GM19043 (cell line): Measurements from ENCODE around the gene VEGFB.

Experiments used
- ATAC-seq: cut with Tn5 transposase; IDR thresholded peaks from one replicate; pipeline ENCODE4 v1.9.1; 2021; ENCODE audit warnings: low read depth; ENCODE audit not compliant: unreplicated experiment

VEGFB gene

DNA sequence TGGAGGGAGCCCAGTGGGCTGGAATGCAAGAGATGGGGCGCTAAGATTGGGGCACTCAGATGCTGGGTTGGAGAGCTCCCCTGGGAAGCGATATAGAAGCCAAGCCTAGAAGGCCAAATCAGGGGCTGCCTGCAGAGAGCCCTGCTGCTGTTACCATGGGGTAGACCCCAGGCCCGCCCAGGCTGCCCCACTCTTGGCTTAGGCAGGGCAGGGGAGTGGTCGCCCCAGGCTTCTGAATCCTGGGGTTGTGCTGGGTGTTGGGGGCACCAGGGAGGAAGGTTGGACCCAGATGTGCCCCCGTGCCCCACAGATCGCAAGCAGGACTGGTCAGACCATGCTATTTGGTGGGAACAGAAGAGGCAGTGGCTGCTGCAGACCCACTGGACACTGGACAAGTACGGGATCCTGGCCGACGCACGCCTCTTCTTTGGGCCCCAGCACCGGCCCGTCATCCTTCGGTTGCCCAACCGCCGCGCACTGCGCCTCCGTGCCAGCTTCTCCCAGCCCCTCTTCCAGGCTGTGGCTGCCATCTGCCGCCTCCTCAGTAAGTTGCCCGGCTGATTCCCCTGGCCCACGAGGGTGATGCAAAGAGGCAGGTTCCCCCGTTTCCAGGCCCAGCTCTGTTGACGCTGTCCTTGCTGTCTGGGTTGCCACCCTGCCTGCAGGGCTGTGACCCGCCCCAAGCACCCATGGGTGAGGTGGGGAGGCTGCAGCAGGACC, 23.9 kb upstream of the VEGFB start:
- no peak for ATAC-seq

DNA sequence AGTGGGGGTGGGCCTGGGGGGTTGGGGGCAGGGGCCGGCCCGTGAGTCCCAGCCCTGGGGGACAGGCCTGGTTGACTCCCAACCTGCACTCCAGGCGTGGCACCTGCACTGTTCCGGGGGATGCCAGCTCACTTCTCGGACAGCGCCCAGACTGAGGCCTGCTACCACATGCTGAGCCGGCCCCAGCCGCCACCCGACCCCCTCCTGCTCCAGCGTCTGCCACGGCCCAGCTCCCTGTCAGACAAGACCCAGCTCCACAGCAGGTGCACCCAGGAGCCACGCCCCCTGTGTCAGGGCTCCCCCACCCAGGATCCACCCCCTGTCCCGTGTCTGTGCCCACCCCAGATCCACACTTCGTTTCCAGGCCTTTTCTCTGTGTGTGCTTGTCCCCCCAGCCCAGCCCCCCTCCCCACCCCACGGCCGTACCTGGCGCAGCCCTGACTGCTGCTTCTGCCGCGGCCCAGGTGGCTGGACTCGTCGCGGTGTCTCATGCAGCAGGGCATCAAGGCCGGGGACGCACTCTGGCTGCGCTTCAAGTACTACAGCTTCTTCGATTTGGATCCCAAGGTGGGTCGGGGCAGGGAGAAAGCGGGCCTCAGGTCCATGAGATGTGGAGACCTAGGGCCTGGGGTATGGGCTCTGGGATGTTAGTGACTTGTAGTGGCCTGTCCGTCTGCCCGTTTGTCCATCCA, 23.1 kb upstream of the VEGFB start:
- no peak for ATAC-seq

DNA sequence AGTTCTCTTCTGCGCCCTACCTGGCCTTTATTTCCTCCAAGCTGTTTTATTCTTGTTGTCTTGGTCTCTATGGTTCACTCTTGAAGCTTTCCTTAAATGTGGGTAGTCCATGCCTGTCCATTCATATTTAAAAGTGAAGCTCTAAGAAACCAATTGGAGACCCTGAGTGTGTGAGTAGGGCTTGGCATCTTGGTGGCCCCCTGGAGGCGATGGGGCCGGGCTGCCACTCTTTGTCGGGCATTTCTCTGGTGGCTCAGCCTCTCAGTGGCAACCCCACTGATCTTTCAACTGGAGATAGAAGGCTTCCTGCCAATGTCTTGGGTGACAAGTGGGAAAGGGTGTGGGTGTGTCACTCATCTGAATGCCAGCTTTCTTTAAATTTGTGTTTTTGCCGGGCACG, 17.5 kb upstream of the VEGFB start:
- ATAC-seq: no peak

DNA sequence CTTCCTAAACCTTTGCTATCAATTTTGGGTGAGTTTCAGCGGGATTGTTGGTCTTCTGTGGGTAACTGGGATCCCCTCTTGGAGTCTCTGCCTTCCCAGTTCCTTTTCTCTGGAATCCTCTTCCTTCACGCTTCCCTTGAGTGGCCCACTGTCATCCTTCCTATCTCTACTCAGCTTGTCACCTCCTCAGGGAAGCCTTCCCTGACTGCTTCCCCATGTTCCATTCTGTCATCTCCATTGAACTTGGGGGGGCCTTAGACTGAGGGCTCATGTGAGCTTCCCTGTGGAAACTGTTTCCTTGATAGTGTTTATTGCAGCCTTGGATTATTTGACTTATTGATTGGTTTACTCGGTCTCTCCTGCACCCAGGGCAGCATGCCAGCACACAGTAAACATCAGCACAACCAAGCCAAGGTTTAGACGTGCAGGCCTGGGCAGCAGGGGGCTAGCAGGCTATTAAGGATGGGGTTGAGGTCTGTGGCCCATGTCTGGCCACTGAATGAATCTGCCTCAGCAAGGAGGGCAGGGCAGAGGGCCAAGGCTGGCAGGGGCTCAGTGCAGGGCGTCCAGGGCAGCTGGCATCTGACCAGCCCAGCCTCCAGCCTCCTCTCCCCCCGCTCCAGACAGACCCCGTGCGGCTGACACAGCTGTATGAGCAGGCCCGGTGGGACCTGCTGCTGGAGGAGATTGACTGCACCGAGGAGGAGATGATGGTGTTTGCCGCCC, 15.6 kb upstream of the VEGFB start:
- ATAC-seq: no peak

DNA sequence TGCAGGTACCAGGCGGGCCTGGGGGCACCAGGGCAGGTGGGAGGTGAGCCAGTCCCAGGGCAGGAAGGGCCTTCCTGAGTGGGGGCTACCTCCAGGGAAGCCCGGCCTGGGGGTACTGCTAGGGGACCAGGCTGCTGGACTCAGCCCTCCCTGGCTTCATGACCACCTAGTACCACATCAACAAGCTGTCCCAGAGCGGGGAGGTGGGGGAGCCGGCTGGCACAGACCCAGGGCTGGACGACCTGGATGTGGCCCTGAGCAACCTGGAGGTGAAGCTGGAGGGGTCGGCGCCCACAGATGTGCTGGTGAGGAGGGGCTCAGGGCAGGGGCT, 15.1 kb upstream of the VEGFB start:
- no peak for ATAC-seq

DNA sequence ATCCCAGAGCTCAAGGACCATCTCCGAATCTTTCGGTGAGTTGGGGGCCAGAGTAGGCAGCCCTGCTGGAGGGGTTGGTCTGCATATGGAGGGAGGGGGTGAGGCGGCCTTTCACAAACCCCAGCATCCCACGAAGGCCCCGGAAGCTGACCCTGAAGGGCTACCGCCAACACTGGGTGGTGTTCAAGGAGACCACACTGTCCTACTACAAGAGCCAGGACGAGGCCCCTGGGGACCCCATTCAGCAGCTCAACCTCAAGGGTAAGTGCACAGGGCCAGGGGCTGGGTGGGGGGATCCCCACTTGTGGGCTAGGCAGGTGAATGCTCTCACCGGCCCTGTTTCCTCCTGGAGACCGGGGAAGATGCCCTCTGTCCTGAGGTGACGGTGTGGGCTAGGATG, 14.6 kb upstream of the VEGFB start:
- ATAC-seq: no peak

DNA sequence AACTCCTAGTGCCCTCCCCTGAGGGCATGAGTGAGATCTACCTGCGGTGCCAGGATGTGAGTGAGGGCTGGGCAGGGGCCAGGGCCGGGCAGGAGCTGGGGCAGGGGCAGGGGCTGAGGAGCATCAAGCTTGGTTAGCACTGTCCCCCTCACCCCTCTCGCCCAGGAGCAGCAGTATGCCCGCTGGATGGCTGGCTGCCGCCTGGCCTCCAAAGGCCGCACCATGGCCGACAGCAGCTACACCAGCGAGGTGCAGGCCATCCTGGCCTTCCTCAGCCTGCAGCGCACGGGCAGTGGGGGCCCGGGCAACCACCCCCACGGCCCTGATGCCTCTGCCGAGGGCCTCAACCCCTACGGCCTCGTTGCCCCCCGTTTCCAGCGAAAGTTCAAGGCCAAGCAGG, 14.1 kb upstream of the VEGFB start:
- no peak for ATAC-seq

DNA sequence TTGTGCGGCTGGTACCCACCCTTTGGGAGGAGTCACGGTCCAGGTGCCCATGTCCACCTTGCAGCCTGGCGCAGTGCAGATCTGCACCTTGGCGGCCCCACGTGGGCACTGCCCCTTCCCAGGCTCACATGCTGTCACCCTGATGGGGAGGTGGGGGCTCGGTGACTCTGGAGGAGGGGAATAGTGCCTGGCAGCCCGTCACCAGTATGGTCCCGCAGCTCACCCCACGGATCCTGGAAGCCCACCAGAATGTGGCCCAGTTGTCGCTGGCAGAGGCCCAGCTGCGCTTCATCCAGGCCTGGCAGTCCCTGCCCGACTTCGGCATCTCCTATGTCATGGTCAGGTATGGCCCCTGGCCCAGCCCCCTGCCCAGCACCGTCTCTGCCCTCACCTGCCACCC, 13.6 kb upstream of the VEGFB start:
- ATAC-seq: no peak

DNA sequence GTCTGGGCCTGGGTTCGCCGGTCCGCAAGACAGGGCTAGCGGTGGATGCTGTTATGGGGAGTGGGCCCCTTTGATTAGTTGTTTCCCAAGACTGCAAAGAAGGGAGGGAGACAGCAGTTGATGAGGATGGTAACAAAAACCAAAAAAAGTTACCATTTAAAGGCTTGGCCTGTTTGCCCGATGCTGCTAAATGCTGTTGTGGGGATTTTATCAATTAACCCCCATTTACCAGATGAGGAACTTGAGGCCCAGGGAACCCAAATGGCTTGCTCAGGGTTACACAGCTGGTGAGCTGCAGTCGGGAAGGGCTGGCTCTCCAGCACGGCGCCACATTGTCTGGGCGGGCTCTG, 11.8 kb upstream of the VEGFB start:
- ATAC-seq: no peak

DNA sequence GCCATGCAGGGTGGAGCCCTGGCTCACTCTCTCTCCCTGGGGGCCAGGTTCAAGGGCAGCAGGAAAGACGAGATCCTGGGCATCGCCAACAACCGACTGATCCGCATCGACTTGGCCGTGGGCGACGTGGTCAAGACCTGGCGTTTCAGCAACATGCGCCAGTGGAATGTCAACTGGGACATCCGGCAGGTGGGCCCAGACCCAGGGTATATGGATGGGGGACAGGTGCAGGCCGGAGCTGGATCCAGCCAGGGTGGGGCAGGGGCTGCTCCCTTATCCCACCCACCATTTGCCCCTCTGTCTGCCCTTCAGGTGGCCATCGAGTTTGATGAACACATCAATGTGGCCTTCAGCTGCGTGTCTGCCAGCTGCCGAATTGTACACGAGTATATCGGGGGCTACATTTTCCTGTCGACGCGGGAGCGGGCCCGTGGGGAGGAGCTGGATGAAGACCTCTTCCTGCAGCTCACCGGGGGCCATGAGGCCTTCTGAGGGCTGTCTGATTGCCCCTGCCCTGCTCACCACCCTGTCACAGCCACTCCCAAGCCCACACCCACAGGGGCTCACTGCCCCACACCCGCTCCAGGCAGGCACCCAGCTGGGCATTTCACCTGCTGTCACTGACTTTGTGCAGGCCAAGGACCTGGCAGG, 11.3 kb upstream of the VEGFB start:
- ATAC-seq: no peak

DNA sequence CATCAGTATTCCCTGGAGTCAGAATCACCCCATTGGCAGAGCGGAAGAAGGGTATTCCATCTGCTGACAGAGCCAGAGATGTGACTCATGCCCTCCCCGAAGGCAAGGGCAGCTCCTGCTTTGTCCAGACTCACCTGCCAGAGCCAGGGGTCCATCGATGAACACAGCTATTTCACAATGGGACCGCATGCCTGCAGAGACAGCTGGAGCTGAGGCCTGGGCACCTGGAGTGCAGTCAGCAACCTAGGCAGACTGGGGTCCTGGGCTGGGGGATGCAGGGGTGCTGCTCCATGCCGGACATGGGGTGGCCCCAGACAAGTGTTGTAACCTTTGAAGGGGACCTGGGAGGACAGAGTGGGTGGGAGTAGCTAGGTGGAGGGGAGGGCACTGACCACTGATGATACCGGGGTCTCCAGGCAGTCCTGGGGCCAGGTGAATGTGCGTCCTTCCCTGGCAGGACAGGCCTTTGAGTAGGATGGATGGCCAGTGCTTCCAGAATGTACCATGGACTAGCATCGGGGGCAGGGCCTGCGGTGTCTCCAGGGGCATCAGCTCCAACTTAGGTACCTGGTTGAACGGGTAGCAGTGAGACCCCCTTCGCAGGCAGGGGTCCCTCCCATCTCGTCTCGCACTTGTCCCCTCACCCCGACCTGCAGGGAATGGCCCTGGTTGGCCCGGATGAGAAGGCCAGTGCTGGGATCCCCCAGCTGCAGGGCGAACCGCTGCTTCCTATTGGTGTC, 10.1 kb upstream of the VEGFB start:
- ATAC-seq: no peak

DNA sequence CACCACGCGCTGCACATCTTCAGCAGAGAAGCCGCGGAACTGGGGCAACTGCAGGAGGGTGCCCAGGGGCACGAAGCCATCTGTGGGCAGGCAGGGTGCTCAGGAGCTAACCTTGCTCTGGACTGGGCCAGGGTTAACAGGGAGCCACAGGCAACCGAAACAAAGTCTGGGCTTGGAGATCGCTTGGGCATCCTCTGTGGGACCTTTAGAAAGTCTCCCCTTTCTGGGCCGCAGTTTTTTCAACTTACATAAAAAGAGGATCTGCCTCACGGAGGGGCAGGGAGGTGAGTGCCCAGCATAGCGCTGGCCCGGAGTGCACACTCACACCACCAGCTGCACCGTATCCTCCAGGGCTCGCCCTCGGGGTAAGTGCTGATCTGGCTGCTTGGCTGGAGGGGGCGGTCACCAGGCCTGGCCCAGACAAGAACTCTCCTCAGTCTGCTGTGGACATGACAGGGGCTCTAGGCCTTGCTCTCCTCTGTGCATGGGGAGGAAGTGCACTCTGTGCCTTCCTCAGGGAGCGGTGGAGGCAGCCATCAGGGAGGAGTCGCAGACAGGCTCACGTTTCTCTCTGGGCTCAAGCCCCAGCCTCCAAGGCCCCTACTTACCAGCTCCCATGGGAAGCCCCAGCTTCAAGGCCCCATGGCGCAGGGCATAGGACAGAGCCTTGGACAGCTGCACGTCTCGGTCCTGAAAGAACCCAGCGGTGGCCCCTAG, 9.3 kb upstream of the VEGFB start:
- no peak for ATAC-seq

DNA sequence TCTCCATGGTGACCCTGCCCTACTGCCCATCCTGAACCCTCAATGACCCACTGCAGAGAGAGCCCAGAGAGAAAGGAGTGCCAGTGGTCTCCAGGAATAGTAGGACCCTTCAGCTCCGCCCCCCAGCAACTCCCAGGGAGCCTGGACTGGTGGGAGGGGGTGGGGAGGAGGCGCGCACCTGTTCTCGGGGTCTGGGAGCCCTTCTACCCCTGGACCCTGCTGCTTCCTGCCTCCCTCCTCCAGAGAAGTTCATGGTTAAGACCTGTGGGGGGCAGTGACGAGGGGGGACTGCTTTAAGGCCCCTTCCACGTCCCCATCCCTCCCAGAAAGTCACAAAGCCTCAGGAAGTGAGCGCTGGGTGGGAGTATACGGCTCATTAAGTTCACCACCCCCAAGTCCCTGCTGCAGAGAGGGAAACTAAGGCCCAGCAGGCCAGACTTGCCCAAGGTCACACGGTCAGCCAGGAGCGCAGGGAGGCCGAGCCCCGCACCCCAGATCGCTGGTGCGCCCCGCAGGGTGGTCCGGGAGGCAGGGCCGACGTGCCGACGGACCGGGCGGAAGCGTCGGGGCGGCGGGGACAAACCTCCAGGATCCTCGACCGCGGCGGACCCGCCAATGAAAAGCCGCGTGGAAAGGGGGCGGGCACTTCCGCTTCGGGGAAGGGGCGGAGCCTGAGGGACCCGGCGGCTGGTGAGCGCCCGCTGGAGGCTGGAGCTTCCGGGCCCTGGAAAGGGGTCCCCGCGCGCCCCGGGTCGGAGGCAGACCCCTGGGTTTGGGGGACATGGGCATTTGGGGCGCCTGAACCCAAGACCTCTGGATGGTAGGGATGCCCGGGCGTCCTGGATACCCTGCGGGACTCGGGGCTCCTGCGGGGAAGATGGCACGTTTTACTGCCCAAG, 8.5 kb upstream of the VEGFB start, which contains the start of the genes NUDT22 and TRPT1:
Gene NUDT22 (plus strand): TSS at position 667 of the 899 bp plus-strand sequence. CDS start 379 bp downstream, outside the sequence.
Gene TRPT1 (minus strand): TSS at position 579 of the 899 bp plus-strand sequence. CDS start 326 bp downstream, at position 253.
- peak; percentile 39 for ATAC-seq

DNA sequence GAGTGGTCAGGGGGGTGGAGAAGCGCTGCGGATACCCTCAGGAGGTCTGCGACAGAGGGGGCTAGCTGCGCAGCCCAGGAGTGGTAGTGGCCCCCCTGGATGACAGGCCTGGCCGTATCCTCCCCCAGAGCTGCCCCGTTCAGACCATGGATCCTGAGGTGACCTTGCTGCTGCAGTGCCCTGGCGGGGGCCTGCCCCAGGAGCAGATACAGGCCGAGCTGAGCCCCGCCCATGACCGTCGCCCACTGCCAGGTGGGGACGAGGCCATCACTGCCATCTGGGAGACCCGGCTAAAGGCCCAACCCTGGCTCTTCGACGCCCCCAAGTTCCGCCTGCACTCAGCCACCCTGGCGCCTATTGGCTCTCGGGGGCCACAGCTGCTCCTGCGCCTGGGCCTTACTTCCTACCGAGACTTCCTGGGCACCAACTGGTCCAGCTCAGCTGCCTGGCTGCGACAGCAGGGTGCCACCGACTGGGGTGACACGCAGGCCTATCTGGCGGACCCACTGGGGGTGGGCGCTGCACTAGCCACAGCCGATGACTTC, 7.8 kb upstream of the VEGFB start:
- ATAC-seq: no peak

DNA sequence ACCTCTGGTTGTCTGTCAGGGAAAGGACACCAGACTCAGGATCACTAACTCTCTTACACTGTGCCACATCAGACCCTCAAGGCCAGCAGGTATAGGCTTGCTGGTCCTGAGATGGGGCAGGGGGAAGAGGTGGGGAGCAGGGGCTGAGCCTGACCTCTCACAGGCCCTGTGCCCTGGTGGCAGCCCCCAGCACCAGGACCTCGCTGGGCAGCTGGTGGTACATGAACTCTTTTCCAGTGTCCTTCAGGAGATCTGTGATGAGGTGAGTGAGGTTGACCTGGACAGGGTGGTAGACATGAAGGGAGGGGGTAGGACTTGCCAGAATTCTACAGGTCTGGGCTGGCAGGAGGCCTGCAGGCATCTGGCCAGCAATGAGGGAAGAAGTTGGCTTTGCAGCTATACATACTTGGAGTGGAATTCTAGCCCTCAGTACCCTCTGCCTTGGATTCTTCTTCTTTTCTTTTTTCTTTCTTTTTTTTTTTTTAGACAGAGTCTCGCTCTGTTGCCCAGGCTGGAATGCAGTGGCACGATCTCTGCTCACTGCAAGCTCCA, 6.9 kb upstream of the VEGFB start:
- no peak for ATAC-seq

DNA sequence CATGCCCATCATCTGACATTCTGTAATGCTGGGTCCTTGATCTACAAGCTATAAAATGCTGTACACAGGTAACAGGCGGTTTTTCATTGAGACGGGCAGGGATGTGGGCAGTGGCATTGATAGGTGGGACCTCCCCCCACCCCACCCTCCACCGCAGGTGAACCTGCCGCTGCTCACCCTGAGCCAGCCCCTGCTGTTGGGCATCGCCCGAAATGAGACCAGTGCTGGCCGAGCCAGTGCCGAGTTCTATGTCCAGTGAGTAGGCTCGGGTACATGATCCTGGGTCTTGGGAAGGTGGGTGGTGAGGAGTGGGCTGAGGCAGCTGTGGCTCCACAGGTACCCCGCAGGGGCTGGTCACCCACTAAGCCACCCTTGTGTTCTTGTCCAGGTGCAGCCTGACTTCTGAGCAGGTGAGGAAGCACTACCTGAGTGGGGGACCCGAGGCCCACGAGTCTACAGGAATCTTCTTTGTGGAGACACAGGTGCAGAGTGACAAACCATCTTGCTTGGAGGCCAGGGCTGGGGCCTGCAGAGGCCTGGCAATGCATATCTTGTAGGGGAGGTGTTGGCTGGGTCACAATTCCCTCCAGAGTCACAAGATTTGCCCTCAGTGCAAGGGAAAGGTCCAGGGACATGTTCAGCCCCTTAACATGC, 5.2 kb upstream of the VEGFB start:
- no peak for ATAC-seq

DNA sequence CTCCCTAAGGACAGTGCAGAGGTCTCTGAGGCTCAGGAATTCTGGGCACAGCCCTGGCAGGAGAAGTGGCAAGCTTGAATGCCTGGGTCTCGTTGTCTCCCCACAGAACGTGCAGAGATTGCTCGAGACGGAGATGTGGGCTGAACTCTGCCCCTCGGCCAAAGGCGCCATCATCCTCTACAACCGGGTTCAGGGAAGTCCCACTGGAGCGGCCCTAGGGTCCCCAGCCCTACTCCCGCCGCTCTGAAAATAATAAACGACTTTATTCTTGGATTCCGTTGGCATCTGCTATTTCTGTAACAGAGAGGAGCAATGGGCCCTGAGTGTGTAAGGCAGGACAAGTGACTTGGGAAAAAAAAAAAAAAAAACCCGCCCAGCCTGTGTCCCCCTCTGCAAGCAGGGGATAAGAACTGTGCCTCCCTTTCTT, 4.6 kb upstream of the VEGFB start:
- ATAC-seq: no peak
